ENCODE data around the gene MBD4. TPM values are rescaled to one million over a fixed set of nuclear protein-coding genes. Genes with fewer than 3 reads are reported as not detected.

MBD4 gene
- polyA plus RNA-seq, 3 donors = 25.6 to 31.5 (median 30.1) TPM

DNA sequence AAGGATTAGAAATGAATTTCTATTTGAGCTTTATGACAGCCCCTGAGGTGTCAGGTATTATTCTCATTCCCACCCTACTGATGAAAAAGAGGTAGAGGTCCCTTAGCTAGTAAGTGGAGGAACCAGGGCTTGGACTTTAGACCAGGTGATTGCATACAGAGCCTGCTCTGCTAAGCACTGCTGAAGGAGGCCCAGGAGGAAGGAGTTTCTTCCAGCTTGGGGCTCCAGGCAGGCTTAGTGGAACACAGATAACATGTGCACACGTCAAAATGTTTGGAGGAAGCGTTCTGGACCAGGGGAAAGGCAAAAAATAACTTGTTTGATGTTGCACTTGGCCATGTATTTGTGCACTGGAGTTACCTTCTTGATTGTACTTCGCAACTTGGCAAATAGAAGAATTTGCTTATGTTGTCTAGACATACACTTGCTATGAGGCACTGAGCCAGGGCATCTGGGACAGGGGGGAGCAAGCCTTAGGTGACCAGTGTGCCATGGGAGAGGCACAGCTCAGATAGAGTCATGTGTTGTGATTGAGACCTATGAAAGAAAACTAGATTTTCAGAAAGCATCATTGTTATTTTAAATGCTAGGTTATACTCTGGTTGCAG is 22.7 kb upstream of the MBD4 start:
- peaks cover 0 to 4% (median 0%) of the 10 kb centered on the region in 3 donors for H3K27me3 Mint-ChIP-seq (ENCODE audit: low read depth in 3 of 3)

GRCh38 chr3:129461461-129462146 is 21.9 kb upstream of the MBD4 start:
- no peaks in the 10 kb centered on the region for H3K79me2 ChIP-seq (ENCODE audit: insufficient read depth, low read length)
- no peak overlapping the region for H3K27ac Mint-ChIP-seq
- peaks cover 0 to 50% of the 10 kb centered on the region in 2 donors for H3K36me3 ChIP-seq (replicated peaks in 1 of 2; ENCODE audit: control insufficient read depth in 1 of 2, insufficient read depth in 2 of 2, low read length in 2 of 2)
- peaks cover 0 to 2% (median 0%) of the 10 kb centered on the region in 3 donors for H3K27me3 Mint-ChIP-seq (ENCODE audit: low read depth in 3 of 3)
- no peaks in the 10 kb centered on the region for H3K4me1 Mint-ChIP-seq
- no peak overlapping the region for H3K4me3 Mint-ChIP-seq
- H3K9me3 ChIP-seq (replicated peaks in 1 of 2; ENCODE audit: control insufficient read depth in 1 of 2, insufficient read depth in 1 of 2, low read length in 2 of 2) = no peaks in the 10 kb centered on the region
- peaks cover 33 to 47% of the 10 kb centered on the region in 2 donors for H3K36me3 Mint-ChIP-seq
- DNase-seq = no peak
- no peak overlapping the region for H3K4me2 ChIP-seq (replicated peaks; ENCODE audit: extremely low read depth, low read length, poor library complexity, severe bottlenecking)
- H3K27ac ChIP-seq (ENCODE audit: low read depth in 1 of 2, low read length in 2 of 2) = no peak overlapping the region
- no peaks in the 10 kb centered on the region for H3K27me3 ChIP-seq (ENCODE audit: control insufficient read depth in 2 of 2, insufficient read depth in 2 of 2, low read length in 2 of 2)
- H3K9me3 Mint-ChIP-seq = peaks cover 0 to 6% (median 0%) of the 10 kb centered on the region in 7 donors
- H2AFZ ChIP-seq (ENCODE audit: insufficient read depth, low read depth, low read length, poor library complexity, severe bottlenecking) = no peak overlapping the region
- WGBS (ENCODE audit: insufficient coverage) = 83% methylated on average over 4 of the region's 6 CpGs
- TF ChIP-seq CTCF (IDR thresholded peaks at IDR 0.05) = no peak
- H3K9ac ChIP-seq (ENCODE audit: insufficient read depth, low read length, poor library complexity, severe bottlenecking) = no peak overlapping the region
- no peaks in the 10 kb centered on the region for H3K4me1 ChIP-seq (ENCODE audit: control insufficient read depth in 1 of 2, insufficient read depth in 2 of 2, low read length in 2 of 2)
- H3K4me3 ChIP-seq (replicated peaks in 1 of 3; ENCODE audit: low read depth in 2 of 3, low read length in 3 of 3) = no peak overlapping the region
- H4K20me1 ChIP-seq (ENCODE audit: insufficient read depth, low read length) = no peaks in the 10 kb centered on the region
- intact Hi-C loops (cut with micrococcal nuclease) = no loop called here

More for the DNA sequence above, 22.7 kb upstream of the MBD4 start:
- Histone ChIP-seq H3K9me3 (replicated peaks in 1 of 2; ENCODE audit: control insufficient read depth in 1 of 2, insufficient read depth in 1 of 2, low read length in 2 of 2) (no peaks in the 10 kb centered on the region), H3K79me2 (ENCODE audit: insufficient read depth, low read length) (no peaks in the 10 kb centered on the region), H3K4me2 (replicated peaks; ENCODE audit: extremely low read depth, low read length, poor library complexity, severe bottlenecking) (no peak overlapping the region), H3K27me3 (ENCODE audit: control insufficient read depth in 2 of 2, insufficient read depth in 2 of 2, low read length in 2 of 2) (no peaks in the 10 kb centered on the region), H3K36me3 (replicated peaks in 1 of 2; ENCODE audit: control insufficient read depth in 1 of 2, insufficient read depth in 2 of 2, low read length in 2 of 2) (peaks cover 0 to 50% of the 10 kb centered on the region in 2 donors), H3K4me1 (ENCODE audit: control insufficient read depth in 1 of 2, insufficient read depth in 2 of 2, low read length in 2 of 2) (no peaks in the 10 kb centered on the region), H2AFZ (ENCODE audit: insufficient read depth, low read depth, low read length, poor library complexity, severe bottlenecking) (no peak overlapping the region), H3K4me3 (replicated peaks in 1 of 3; ENCODE audit: low read depth in 2 of 3, low read length in 3 of 3) (no peak overlapping the region), H4K20me1 (ENCODE audit: insufficient read depth, low read length) (no peaks in the 10 kb centered on the region), H3K9ac (ENCODE audit: insufficient read depth, low read length, poor library complexity, severe bottlenecking) (no peak overlapping the region), H3K27ac (ENCODE audit: low read depth in 1 of 2, low read length in 2 of 2) (no peak overlapping the region)
- DNase-seq = no peak
- H3K27ac Mint-ChIP-seq = peak overlapping the region in 1 of 7 donors; percentile 38
- H3K9me3 Mint-ChIP-seq = peaks cover 0 to 6% (median 0%) of the 10 kb centered on the region in 7 donors
- no peak overlapping the region for H3K4me3 Mint-ChIP-seq
- 97% methylated on average over 3 of the region's 3 CpGs for WGBS (ENCODE audit: insufficient coverage)
- no peak for TF ChIP-seq CTCF (IDR thresholded peaks at IDR 0.05)
- intact Hi-C loops (cut with micrococcal nuclease) = no loop called here
- H3K36me3 Mint-ChIP-seq = peaks cover 37 to 47% of the 10 kb centered on the region in 2 donors
- no peaks in the 10 kb centered on the region for H3K4me1 Mint-ChIP-seq

Measured in CD14-positive monocyte (primary cell).